ENCODE measurements around the gene HEXIM1.

DNA sequence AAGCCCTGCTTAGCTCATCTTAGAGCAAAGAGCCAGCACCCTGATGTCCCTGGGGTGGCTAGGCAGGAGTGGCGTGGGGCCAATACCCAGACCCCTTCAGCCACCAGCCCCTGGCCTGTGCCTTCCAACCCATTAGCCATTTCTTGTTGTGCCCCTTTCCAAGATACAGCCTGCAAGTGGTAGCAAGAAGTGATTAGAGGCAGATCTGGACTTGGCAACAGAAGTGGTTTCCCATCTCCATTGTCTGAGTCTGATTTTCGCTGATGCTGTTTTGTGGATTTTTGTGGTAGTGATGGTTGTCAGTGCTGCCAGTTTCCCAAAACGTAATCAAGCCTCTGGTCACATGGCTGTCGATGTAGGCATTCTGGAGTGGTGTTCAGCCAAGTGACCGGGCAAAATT, 41.7 kb upstream of the HEXIM1 start:
- TF ChIP-seq EZH2 (IDR thresholded peaks at IDR 0.05) (no peak), POLR2AphosphoS5 (IDR thresholded peaks at IDR 0.05; ENCODE audit: borderline replicate concordance, low read depth, low read length) (no peak)
